ENCODE data around the gene RPA4.
"Not testable (repeated sequence)": the region's sequence is repeated elsewhere in the genome, so short reads cannot be mapped to it uniquely, and the experiment has no call there.

RPA4 gene

DNA sequence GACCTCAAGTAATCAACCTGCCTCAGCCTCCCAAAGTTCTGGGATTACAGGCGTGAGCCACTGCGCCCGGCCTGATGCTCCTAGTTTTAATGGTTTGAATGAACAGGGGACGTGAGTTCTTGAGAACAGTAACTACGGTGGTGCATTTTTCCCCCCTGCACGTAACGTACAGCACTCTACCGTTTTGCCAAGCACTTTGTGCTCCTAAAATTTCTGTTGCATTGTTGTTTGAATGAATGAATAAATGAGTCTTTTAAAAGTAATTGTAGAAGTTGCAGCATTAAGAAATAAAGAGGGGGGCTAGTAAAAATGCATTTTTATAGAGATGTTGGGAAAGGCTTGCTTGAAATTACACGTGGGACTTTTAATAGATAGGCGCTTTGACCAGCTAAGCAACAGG is at the start of gene RPA4:
TSS of gene RPA4 (plus strand) at position 301 of the 400 bp plus-strand sequence. CDS start 403 bp downstream, outside the sequence.
- DNase-seq (ENCODE audit: low spot score) = no peak

DNA sequence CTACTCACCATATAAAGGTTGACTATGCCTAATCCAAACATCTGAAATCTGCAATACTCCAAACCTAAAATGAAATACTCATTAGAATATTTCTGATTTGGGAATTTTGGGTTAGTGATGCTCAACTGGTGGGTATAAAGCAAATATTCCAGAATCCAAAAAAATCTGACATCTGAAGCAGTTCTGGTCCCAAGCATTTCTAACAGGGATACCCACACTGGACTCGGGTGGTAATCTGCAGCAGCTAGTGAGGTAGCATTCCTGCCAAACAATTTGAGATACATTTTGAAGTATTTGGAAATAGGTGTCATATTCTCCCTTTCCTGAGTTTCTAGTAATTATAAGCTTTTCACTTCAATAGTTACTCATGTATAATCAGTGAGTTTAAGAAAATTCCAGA is 49.6 kb upstream of the RPA4 start:
- DNase-seq (ENCODE audit: low spot score) = no peak

GRCh38 chrX:96835660-96836289 is 47.9 kb upstream of the RPA4 start:
- no peak for DNase-seq (ENCODE audit: low spot score)

GRCh38 chrX:96837808-96838207 is 45.9 kb upstream of the RPA4 start:
- DNase-seq (ENCODE audit: low spot score) = no peak

DNA sequence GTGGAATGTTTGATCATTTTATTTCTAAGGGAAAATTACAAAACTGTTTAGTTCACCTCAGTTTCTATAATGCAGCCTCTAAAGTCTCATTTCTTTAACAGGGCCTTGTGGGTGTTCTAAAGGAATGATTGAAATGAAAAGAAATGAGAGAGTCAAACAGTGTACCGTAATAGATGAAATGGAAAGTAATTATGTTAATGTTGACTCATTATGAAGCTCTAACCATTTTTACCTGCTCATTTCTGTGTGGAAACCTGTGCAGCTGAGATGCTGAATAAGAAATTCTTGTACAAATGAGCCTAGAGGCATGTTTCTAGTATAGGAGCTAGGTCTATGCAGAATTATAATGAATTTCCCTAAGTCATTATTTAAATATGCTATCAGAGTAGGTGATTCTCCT is 45.2 kb upstream of the RPA4 start:
- DNase-seq (ENCODE audit: low spot score) = no peak

DNA sequence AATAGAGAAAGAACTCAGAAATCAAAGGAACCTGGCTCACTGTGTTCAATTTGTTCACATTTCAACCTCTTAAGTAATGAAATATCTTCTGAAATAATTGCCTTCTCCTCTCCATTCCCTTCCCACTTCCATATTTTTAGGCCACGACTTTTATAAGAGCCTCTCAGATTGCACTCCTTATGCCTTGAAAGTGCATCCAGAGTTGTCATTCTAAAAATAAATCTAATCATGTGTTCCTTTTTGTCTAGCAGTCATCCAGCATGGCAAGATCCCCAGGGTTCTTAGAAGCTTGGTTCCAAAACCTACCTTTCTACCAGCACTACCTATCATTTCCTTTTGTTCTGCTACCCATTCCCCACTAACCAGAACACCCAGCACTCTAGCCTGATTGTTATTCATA is 42.4 kb upstream of the RPA4 start:
- DNase-seq (ENCODE audit: low spot score) = no peak

DNA sequence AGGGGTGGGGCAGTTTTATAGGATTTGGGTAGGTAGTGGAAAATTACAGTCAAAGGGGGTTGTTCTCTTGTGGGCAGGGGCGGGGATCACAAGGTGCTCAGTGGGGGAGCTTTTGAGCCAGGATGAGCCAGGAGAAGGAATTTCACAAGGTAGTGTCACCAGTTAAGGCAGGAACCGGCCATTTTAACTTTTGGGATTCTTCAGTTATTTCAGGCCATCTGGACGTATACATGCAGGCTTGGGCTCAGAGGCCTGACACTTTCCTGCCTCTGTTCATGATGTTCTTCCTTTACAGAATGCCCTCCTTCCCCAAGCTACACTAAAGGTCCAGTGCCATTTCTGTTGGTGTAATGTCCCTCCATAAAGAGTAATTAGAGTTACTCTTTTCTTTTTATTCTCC is 41.8 kb upstream of the RPA4 start:
- DNase-seq (ENCODE audit: low spot score) = not testable (repeated sequence)

DNA sequence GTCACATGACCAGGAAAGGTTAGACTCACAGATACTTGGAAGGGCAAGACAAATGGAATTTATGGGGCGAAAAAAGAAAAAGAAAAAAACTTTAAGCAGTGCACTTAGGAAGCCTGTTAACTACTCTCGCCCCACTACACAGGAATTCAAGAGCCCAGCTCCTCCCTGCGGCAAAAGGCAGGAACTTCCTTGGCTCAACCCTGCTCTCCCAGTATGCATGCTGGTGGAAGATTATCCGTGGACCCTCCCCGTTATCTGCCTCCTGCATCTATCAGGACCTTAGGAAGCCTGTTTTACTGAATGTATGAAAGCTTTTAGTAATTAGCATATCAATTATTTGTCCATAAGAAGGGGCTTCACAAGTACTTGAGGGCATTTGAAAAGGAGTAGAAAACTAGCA is 40.1 kb upstream of the RPA4 start:
- no peak for DNase-seq (ENCODE audit: low spot score)

- no peak for DNase-seq (ENCODE audit: low spot score)
Observed at GRCh38 chrX:96846841-96847240, 36.9 kb upstream of the RPA4 start.

GRCh38 chrX:96859422-96859821 is 24.3 kb upstream of the RPA4 start:
- not testable (repeated sequence) for DNase-seq (ENCODE audit: low spot score)

DNA sequence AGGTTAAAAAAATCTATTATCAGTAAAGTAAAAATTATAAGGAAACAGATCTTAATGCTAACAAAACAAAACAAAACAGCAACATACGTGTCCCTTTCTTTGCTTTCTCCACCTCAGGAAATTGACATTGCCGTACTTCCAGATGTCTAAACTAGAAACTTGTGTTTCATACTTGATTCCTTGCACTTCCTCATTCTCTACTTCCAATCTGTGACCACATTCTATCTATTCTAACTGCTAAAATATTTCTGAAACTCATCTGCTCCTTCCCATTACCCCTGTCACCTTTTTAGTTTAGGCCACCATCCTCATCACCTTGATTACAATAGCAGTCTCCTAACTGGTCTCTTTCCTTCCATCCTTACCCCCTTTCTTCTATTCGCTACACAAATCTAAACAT is 22.5 kb upstream of the RPA4 start:
- no peak for DNase-seq (ENCODE audit: low spot score)

DNA sequence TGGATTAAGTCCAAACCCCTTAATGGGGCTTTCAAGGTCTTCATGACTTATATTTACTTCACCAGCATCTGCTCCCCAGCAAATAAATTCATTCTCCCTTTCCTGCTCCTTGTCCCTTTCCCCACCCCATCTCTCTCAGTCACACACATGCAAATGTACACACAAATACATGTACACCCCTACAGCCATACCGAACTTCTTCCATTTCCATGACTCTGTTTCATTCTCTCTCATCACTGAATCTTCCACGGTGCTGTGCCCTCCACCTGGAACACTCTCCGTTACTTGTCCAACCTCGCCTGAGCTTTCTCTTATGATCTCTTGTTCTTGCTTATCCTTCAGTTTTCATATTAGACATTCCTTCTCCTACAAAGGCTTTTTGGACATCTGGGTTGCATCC is 22.0 kb upstream of the RPA4 start:
- DNase-seq (ENCODE audit: low spot score) = no peak

GRCh38 chrX:96884027-96884426 is 319 bp downstream of the RPA4 start:
- DNase-seq (ENCODE audit: low spot score) = no peak

GRCh38 chrX:96889726-96890125 is 6.0 kb downstream of the RPA4 start:
- DNase-seq (ENCODE audit: low spot score) = no peak

DNA sequence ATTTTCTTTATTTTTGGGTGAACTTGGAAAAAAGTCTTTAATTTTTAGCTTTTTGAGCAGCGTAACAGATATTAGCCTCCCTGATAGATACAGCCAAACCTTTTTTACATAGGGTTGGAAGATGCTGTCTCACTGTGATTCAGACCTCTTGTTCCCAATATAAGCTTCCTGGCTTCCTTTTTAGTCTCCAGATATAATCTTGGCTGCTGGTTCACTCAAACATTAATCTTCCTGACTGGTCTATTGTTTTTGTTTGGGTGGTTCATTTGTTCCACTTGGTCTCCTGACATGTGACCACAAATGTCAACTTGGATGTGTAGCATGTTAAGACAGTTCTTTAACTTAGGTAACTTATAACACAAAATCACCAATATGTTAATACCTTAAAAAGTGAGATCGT is 23.0 kb downstream of the RPA4 start:
- no peak for DNase-seq (ENCODE audit: low spot score)

GRCh38 chrX:96907516-96908272 is 24.0 kb downstream of the RPA4 start:
- no peak for DNase-seq (ENCODE audit: low spot score)

DNA sequence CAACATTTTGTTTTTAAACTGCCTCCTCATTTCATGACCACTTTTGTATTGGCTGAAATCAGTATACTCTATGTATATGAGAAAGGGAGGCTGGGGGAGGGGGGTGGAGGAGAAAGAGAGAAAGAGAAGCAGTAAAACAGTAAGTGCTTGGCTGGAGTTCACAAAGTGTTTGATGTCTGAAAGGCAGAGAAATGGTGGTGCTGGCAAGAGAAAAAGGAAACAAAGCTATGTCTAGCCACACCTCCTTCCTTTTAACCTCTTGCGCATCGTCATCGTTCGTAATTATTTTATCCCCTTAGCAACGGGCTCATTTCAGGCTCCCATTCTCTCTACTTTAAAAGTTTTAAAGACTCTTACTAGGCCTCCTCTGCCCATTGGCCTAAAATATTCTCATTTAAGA is 25.6 kb downstream of the RPA4 start:
- peak; percentile 2 for DNase-seq (ENCODE audit: low spot score)

DNA sequence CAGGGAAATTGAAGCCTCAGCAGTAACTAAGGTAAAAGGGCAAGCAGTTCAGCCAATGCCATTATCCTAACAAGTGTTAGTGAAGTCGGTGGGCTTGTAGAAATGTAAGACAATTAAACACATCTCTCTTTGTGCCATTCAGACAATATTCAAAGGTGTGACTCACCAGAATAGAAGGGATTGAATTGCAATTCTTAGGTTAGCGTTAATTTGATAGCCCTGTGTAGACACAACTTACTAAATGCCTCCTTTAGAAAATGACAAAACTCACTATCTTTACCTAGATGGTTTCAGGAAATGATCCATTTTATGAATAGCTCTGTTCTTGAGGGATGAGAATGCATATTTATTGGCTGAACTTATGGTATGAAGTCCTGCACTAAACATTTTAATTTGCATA is 35.2 kb downstream of the RPA4 start:
- no peak for DNase-seq (ENCODE audit: low spot score)

DNA sequence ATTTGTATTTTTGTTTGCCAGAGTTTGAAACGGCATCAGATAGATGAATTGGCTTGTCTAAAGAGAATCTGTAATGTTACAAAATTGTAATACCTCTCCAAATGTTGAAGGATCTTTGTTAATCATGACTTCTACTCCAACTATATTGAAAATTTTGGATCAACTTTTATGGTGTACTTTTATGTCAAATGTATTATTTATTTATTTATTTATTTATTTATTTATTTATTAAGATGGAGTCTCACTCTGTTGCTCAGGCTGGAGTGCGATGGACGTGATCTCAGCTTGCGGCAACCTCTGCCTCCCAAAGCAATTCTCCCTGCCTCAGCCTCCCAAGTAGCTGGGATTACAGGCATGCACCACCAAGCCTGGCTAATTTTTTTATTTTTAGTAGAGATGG is 36.0 kb downstream of the RPA4 start:
- DNase-seq (ENCODE audit: low spot score) = no peak

DNA sequence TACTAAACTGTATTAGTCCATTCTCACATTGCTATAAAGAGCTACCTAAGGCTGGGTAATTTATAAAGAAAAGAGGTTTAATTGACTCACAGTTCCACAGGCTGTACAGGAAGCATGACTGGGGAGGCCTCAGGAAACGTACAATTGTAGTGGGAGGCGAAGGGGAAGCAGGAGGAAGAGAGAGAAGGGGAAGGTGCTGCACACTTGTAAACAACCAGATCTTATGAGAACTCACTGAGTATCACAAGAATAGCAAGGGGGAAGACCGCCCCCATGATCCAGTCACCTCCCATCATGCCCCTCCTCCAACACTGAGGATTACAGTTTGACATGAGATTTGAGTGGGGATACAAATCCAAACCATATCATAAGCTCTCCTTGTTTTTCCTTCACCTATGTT is 40.9 kb downstream of the RPA4 start:
- DNase-seq (ENCODE audit: low spot score) = no peak

DNA sequence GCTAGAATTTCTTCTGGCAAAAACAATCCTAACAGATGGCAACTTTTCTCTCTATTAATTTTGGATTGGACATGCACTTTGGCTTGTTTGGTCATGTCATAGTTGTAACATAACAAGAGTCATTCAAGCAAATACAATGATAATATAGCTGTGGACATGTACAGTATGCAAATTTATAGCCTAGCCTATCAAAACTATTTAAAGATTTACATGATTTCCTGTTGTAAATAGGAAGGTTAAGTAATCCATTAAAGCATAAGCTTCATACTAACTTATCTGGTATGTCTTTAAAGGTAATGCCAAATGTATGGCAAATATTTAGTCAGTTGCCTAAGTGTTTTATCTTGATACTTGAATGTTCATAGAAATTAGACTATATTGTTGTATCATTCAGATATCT is 45.3 kb downstream of the RPA4 start:
- DNase-seq (ENCODE audit: low spot score) = no peak

Measured in Ammon's horn (tissue), 1 donor.